Body of pancreas (tissue), 4 donors: ENCODE data around the gene MIA3. TPM values are rescaled to one million over a fixed set of nuclear protein-coding genes. Genes with fewer than 3 reads are reported as not detected.

Source experiments
- ATAC-seq: fragments of 150-250 bp; one replicate; pipeline ENCODE4 v1.9.1; 2016
- DNase-seq, 4 donors: peaks; one replicate each; pipeline ENCODE4 v3.0.0-alpha.2; 2019
- H3K27ac ChIP-seq, 4 donors: fragments of 200-600 bp; sonication (generic); 1 replicate in 3 of 4; 2 replicates in 1 of 4; pipeline versions ENCODE4 v1.5.1 to v1.6.1; 2016 to 2019; ENCODE audit warnings: mild to moderate bottlenecking in 1 of 4, mixed read lengths in 1 of 4, moderate library complexity in 1 of 4
- H3K27me3 ChIP-seq, 2 donors: fragments of 200-600 bp; sonication (generic); one replicate each; pipeline ENCODE4 v1.6.0; 2016; ENCODE audit warnings: mild to moderate bottlenecking in 1 of 2
- H3K36me3 ChIP-seq, 2 donors: fragments of 200-600 bp; sonication (generic); replicated peaks in 1 of 2; 2 replicates each; pipeline ENCODE4 v1.5.1; 2016; ENCODE audit warnings: low read depth in 2 of 2; ENCODE audit not compliant: insufficient read depth in 1 of 2
- H3K4me1 ChIP-seq: fragments of 200-600 bp; sonication (generic); one replicate; pipeline ENCODE4 v1.6.0; 2016
- H3K4me3 ChIP-seq, 2 donors: fragments of 200-600 bp; sonication (generic); 1 replicate in 1 of 2; 2 replicates in 1 of 2; pipeline ENCODE4 v1.5.1; 2016 to 2019
- H3K9me3 ChIP-seq, 3 donors: fragments of 200-600 bp; sonication (generic); 1 replicate in 2 of 3; 2 replicates in 1 of 3; pipeline ENCODE4 v1.5.1; 2016
- POLR2A ChIP-seq, 3 donors: fragments of 450-650 bp; IDR thresholded peaks; one replicate each; pipeline ENCODE4 v1.6.1; 2016; ENCODE audit warnings: antibody characterized with exemption in 3 of 3, mild to moderate bottlenecking in 2 of 3
- WGBS, 2 donors: methylation state at CpG; one replicate each; pipeline ENCODE4 v1.1.5; 2017; 5-methylcytosine and 5-hydroxymethylcytosine counted together
- intact Hi-C: fragments of 100-400 bp; cut with DNase I; formaldehyde crosslinking; loops from one replicate; pipeline ENCODE4 v1.15.1; 2023
- total RNA-seq, 2 donors: library from RNA; depleted of rRNA; stranded (reverse); fragments of >200 nt; gene quantifications; one replicate each; pipeline ENCODE4 v1.1.0, GENCODE V29; 2016
- TF ChIP-seq, protein P1 (sequence below), 7 experiments: fragments of 450-650 bp in 4 of 7; fragments of 200-600 bp in 3 of 7; sonication (generic) in 3 of 7; IDR thresholded peaks; one replicate each; pipeline ENCODE4 v1.5.1; 2016 to 2019; ENCODE audit warnings: antibody characterized with exemption in 7 of 7

MIA3 gene
- total RNA-seq, 2 donors from 2014 or later, result 32.2 to 44.8 TPM

GRCh38 chr1:222694927-222695326, 77.0 kb downstream of the MIA3 start:
- WGBS, 2 donors, result 82 to 89% methylated on average over 5 of the region's 5 CpGs
- no peak for TF ChIP-seq POLR2A (IDR thresholded peaks at IDR 0.05)
- TF ChIP-seq, protein P1, sequence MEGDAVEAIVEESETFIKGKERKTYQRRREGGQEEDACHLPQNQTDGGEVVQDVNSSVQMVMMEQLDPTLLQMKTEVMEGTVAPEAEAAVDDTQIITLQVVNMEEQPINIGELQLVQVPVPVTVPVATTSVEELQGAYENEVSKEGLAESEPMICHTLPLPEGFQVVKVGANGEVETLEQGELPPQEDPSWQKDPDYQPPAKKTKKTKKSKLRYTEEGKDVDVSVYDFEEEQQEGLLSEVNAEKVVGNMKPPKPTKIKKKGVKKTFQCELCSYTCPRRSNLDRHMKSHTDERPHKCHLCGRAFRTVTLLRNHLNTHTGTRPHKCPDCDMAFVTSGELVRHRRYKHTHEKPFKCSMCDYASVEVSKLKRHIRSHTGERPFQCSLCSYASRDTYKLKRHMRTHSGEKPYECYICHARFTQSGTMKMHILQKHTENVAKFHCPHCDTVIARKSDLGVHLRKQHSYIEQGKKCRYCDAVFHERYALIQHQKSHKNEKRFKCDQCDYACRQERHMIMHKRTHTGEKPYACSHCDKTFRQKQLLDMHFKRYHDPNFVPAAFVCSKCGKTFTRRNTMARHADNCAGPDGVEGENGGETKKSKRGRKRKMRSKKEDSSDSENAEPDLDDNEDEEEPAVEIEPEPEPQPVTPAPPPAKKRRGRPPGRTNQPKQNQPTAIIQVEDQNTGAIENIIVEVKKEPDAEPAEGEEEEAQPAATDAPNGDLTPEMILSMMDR (IDR thresholded peaks at IDR 0.05), result no peak

DNA sequence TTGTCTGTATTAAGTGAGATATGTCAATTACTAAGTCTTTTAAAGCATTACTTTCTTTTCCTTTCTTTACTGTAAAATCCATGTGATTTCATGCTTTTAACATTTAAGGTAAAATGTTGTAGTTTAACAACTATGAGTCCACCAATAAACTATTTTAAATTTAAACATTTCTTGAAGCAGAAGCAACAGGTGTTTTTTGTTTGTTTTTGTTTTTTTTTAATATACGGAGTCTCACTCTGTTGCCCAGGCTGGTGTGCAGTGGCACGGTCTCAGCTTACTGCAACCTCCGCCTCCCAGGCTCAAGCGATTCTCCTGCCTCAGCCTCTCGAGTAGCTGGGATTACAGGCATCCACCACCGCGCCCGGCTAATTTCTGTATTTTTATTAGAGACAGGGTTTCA, 78.8 kb downstream of the MIA3 start:
- ATAC-seq, result no peak
- no peaks in the 10 kb centered on the region for H3K27me3 ChIP-seq
- TF ChIP-seq, protein P1 (IDR thresholded peaks at IDR 0.05), result no peak
- no peak for TF ChIP-seq POLR2A (IDR thresholded peaks at IDR 0.05)
- no peak for DNase-seq
- H3K36me3 ChIP-seq, result no peaks in the 10 kb centered on the region
- 91 to 92% methylated on average over 8 of the region's 8 CpGs for WGBS, 2 donors
- intact Hi-C loops, result no loop called here
- H3K9me3 ChIP-seq, result no peaks in the 10 kb centered on the region
- no peak overlapping the region for H3K4me3 ChIP-seq
- no peaks in the 10 kb centered on the region for H3K4me1 ChIP-seq
- H3K27ac ChIP-seq, result no peak overlapping the region

More at GRCh38 chr1:222694927-222695326, 77.0 kb downstream of the MIA3 start:
- H3K27me3 ChIP-seq, result no peaks in the 10 kb centered on the region
- no peaks in the 10 kb centered on the region for H3K4me1 ChIP-seq
- no peaks in the 10 kb centered on the region for H3K36me3 ChIP-seq
- intact Hi-C loops, result no loop called here
- H3K27ac ChIP-seq, result no peak overlapping the region
- H3K4me3 ChIP-seq, result no peak overlapping the region
- no peaks in the 10 kb centered on the region for H3K9me3 ChIP-seq
- no peak for ATAC-seq
- DNase-seq, result no peak

GRCh38 chr1:222697203-222697602, 79.3 kb downstream of the MIA3 start:
- Histone ChIP-seq H3K9me3 (no peaks in the 10 kb centered on the region), H3K4me3 (no peak overlapping the region), H3K36me3 (no peaks in the 10 kb centered on the region), H3K4me1 (peaks cover under 1% of the 10 kb centered on the region), H3K27me3 (no peaks in the 10 kb centered on the region), H3K27ac (no peak overlapping the region)
- intact Hi-C loops, result no loop called here
- 74 to 90% methylated on average over 2 of the region's 2 CpGs for WGBS, 2 donors
- DNase-seq (no peak), ATAC-seq (no peak)
- no peak for TF ChIP-seq POLR2A (IDR thresholded peaks at IDR 0.05)
- TF ChIP-seq, protein P1 (IDR thresholded peaks at IDR 0.05), result no peak

GRCh38 chr1:222697826-222698225, 79.9 kb downstream of the MIA3 start:
- ATAC-seq (no peak), DNase-seq (no peak)
- Histone ChIP-seq H3K27ac (no peak overlapping the region), H3K36me3 (no peaks in the 10 kb centered on the region), H3K4me1 (peaks cover 7% of the 10 kb centered on the region), H3K4me3 (no peak overlapping the region), H3K27me3 (no peaks in the 10 kb centered on the region), H3K9me3 (no peaks in the 10 kb centered on the region)
- intact Hi-C loops, result no loop called here
- 85 to 94% methylated on average over 2 of the region's 2 CpGs for WGBS, 2 donors
- no peak for TF ChIP-seq POLR2A (IDR thresholded peaks at IDR 0.05)
- TF ChIP-seq, protein P1 (IDR thresholded peaks at IDR 0.05), result no peak

DNA sequence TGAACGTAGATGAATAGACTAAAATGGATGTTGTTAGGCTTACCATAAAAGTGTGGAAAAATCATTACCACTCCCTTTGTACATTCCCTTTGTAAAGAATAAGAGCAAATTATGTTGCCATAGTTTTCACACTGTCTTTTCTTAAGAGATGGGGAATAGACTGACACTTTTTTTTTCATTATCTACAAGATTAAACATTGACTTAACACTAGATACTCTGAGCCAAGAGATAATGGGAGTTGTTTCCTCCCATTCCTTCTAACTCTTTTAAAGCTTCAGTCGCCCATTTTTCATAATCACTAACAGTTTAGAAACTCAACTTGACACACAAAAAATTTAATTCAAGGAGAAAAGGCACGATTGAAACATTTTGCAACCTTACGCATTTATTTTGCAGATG, 84.3 kb downstream of the MIA3 start:
- no peak overlapping the region for H3K27ac ChIP-seq
- no peaks in the 10 kb centered on the region for H3K9me3 ChIP-seq
- ATAC-seq (no peak), DNase-seq (no peak)
- TF ChIP-seq POLR2A (IDR thresholded peaks at IDR 0.05), result no peak
- TF ChIP-seq, protein P1 (IDR thresholded peaks at IDR 0.05), result no peak
- no peaks in the 10 kb centered on the region for H3K36me3 ChIP-seq
- no peak overlapping the region for H3K4me3 ChIP-seq
- WGBS, 2 donors, result 44 to 54% methylated on average over 4 of the region's 4 CpGs
- H3K27me3 ChIP-seq, result no peaks in the 10 kb centered on the region
- intact Hi-C loops, result no loop called here
- H3K4me1 ChIP-seq, result peaks cover 8% of the 10 kb centered on the region
